A549 (cell line): ENCODE measurements around the gene ADAMTS2.

Experiments used
- EHF ChIP-seq: fragments of 250-450 bp; sonication (Bioruptor Pico); IDR thresholded peaks from 2 replicates; pipeline ENCODE4 v1.5.0; 2020; ENCODE audit warnings: mild to moderate bottlenecking
- JUNB ChIP-seq: fragments of >200 bp; sonication (Bioruptor Twin); formaldehyde crosslinking; IDR thresholded peaks from 2 replicates; pipeline ENCODE4 v1.6.1; 2016
- MYC ChIP-seq: IDR thresholded peaks from 2 replicates; pipeline ENCODE4 v1.6.1; 2012; ENCODE audit warnings: mild to moderate bottlenecking, inconsistent platforms, low read length, improper control_type of control experiment, borderline replicate concordance
- PHF8 ChIP-seq: fragments of 200-600 bp; sonication (generic); IDR thresholded peaks from 2 replicates; pipeline ENCODE4 v1.6.1; 2016; ENCODE audit warnings: low read depth, mild to moderate bottlenecking, antibody characterized with exemption, moderate library complexity, borderline replicate concordance
- POLR2A ChIP-seq: IDR thresholded peaks from 2 replicates; pipeline ENCODE4 v1.6.1; 2012; ENCODE audit warnings: mild to moderate bottlenecking, low read length
- TF ChIP-seq, protein P1 (sequence below): fragments of >200 bp; sonication (Bioruptor Twin); formaldehyde crosslinking; IDR thresholded peaks from 3 replicates; pipeline ENCODE4 v1.5.1; 2016
- TF ChIP-seq, protein P2 (sequence below): fragments of 200-600 bp; sonication (generic); IDR thresholded peaks from 2 replicates; pipeline ENCODE4 v1.6.1; 2016; ENCODE audit warnings: antibody characterized with exemption, mild to moderate bottlenecking, moderate library complexity
- TF ChIP-seq, protein P3 (sequence below): fragments of 250-450 bp; sonication (Bioruptor Pico); IDR thresholded peaks from 2 replicates; pipeline ENCODE4 v1.5.0; 2021; ENCODE audit warnings: mild to moderate bottlenecking, moderate library complexity, borderline replicate concordance
- TF ChIP-seq, protein P4 (sequence below): IDR thresholded peaks from 2 replicates; pipeline ENCODE4 v1.6.1; 2012

DNA sequence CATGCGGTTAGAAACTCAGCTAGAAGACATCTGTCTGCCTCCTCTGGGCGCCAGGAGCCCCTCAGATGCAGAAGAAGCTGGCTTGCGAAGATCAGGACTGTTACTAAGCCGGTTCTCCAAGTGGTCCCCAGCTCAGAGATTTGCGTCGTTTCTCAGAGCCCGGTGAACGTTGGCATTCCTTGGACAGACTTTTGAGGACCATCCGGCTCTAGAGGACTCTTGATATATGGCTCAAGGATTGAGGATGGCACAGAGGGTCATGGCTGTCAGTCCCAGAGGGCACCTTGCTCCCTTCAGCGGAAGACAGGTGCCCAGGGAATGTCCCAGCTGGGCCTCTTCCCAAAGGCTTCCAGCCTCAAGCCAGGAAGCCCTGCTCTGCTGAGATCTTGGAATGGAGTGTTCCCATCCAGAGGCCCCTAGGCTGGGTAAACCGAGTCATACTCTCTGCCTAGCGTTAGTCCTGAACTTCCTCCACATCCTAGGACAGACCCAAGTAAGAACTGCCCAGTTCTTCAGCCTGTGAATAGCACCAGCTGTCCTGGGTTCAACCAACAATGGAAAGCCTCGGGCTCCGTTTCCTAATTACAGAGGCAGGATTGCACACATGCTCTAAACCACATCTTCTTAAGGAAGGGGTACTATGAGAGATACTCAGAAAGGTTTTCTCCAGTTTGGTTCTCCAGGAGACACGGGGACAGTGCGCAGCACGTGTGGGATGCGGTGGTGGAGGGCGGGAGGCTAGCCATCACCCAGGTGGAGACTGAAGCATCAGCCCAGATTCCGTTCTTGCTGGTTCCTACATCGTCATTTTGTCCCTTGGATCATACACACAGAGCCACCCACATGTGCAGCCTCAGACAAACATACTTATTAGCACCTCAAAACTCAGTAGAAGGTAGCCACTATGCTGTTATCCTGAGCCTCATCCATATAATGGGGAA, 233.7 kb downstream of the ADAMTS2 start:
- TF ChIP-seq JUNB (no peak), MYC (no peak), PHF8 (no peak), POLR2A (no peak), EHF (CRISPR knock-in tag) (no peak)
- TF ChIP-seq, protein P1, sequence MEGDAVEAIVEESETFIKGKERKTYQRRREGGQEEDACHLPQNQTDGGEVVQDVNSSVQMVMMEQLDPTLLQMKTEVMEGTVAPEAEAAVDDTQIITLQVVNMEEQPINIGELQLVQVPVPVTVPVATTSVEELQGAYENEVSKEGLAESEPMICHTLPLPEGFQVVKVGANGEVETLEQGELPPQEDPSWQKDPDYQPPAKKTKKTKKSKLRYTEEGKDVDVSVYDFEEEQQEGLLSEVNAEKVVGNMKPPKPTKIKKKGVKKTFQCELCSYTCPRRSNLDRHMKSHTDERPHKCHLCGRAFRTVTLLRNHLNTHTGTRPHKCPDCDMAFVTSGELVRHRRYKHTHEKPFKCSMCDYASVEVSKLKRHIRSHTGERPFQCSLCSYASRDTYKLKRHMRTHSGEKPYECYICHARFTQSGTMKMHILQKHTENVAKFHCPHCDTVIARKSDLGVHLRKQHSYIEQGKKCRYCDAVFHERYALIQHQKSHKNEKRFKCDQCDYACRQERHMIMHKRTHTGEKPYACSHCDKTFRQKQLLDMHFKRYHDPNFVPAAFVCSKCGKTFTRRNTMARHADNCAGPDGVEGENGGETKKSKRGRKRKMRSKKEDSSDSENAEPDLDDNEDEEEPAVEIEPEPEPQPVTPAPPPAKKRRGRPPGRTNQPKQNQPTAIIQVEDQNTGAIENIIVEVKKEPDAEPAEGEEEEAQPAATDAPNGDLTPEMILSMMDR, result no peak
- TF ChIP-seq, protein P2, sequence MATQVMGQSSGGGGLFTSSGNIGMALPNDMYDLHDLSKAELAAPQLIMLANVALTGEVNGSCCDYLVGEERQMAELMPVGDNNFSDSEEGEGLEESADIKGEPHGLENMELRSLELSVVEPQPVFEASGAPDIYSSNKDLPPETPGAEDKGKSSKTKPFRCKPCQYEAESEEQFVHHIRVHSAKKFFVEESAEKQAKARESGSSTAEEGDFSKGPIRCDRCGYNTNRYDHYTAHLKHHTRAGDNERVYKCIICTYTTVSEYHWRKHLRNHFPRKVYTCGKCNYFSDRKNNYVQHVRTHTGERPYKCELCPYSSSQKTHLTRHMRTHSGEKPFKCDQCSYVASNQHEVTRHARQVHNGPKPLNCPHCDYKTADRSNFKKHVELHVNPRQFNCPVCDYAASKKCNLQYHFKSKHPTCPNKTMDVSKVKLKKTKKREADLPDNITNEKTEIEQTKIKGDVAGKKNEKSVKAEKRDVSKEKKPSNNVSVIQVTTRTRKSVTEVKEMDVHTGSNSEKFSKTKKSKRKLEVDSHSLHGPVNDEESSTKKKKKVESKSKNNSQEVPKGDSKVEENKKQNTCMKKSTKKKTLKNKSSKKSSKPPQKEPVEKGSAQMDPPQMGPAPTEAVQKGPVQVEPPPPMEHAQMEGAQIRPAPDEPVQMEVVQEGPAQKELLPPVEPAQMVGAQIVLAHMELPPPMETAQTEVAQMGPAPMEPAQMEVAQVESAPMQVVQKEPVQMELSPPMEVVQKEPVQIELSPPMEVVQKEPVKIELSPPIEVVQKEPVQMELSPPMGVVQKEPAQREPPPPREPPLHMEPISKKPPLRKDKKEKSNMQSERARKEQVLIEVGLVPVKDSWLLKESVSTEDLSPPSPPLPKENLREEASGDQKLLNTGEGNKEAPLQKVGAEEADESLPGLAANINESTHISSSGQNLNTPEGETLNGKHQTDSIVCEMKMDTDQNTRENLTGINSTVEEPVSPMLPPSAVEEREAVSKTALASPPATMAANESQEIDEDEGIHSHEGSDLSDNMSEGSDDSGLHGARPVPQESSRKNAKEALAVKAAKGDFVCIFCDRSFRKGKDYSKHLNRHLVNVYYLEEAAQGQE, result no peak
- TF ChIP-seq, protein P3, sequence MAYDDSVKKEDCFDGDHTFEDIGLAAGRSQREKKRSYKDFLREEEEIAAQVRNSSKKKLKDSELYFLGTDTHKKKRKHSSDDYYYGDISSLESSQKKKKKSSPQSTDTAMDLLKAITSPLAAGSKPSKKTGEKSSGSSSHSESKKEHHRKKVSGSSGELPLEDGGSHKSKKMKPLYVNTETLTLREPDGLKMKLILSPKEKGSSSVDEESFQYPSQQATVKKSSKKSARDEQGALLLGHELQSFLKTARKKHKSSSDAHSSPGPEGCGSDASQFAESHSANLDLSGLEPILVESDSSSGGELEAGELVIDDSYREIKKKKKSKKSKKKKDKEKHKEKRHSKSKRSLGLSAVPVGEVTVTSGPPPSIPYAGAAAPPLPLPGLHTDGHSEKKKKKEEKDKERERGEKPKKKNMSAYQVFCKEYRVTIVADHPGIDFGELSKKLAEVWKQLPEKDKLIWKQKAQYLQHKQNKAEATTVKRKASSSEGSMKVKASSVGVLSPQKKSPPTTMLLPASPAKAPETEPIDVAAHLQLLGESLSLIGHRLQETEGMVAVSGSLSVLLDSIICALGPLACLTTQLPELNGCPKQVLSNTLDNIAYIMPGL (CRISPR knock-in tag), result no peak
- TF ChIP-seq, protein P4, sequence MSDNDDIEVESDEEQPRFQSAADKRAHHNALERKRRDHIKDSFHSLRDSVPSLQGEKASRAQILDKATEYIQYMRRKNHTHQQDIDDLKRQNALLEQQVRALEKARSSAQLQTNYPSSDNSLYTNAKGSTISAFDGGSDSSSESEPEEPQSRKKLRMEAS, result no peak
